H9 (cell line): ENCODE results near the gene RNF217. TPM values are rescaled to one million over a fixed set of nuclear protein-coding genes. Genes with fewer than 3 reads are reported as not detected.
A peak's percentile ranks its signal among the peaks of the same experiment; 100 is the strongest.

ENCODE experiments used
- DNase-seq: peaks from one replicate; pipeline ENCODE4 v3.0.0-alpha.2; 2017
- H2AFZ ChIP-seq: one replicate; pipeline ENCODE4 v1.6.1; 2013; ENCODE audit warnings: mild to moderate bottlenecking, low read length, control low read depth, moderate library complexity
- H2AK5ac ChIP-seq: 2 replicates; pipeline ENCODE4 v1.6.1; 2013; ENCODE audit warnings: low read length, control low read depth, mixed read lengths; ENCODE audit not compliant: insufficient read length
- H2BK120ac ChIP-seq: one replicate; pipeline ENCODE4 v1.6.1; 2013; ENCODE audit warnings: low read depth, mild to moderate bottlenecking, low read length, control low read depth, inconsistent platforms; ENCODE audit not compliant: poor library complexity, severe bottlenecking
- H2BK12ac ChIP-seq: 2 replicates; pipeline ENCODE4 v1.6.1; 2013; ENCODE audit warnings: low read length, control low read depth, mixed read lengths, low read depth; ENCODE audit not compliant: insufficient read length
- H2BK15ac ChIP-seq: 2 replicates; pipeline ENCODE4 v1.6.1; 2013; ENCODE audit warnings: low read depth, low read length, control low read depth
- H2BK20ac ChIP-seq: one replicate; pipeline ENCODE4 v1.6.1; 2013; ENCODE audit warnings: low read depth, mild to moderate bottlenecking, low read length, control low read depth, inconsistent platforms; ENCODE audit not compliant: poor library complexity, severe bottlenecking
- H2BK5ac ChIP-seq: 2 replicates; pipeline ENCODE4 v1.6.1; 2013; ENCODE audit warnings: low read length, control low read depth, mixed read lengths; ENCODE audit not compliant: insufficient read length
- H3K14ac ChIP-seq: 2 replicates; pipeline ENCODE4 v1.6.1; 2013; ENCODE audit warnings: low read length, control low read depth; ENCODE audit not compliant: insufficient read depth
- H3K18ac ChIP-seq: 2 replicates; pipeline ENCODE4 v1.6.1; 2013; ENCODE audit warnings: low read depth, mild to moderate bottlenecking, mixed read lengths, low read length, control low read depth; ENCODE audit not compliant: insufficient read length
- H3K23ac ChIP-seq: 2 replicates; pipeline ENCODE4 v1.6.1; 2013; ENCODE audit warnings: low read length, control low read depth, mixed read lengths, low read depth; ENCODE audit not compliant: insufficient read length
- H3K23me2 ChIP-seq: 2 replicates; pipeline ENCODE4 v1.6.1; 2013; ENCODE audit warnings: low read depth, mild to moderate bottlenecking, mixed read lengths, low read length, control low read depth; ENCODE audit not compliant: insufficient read length, poor library complexity, severe bottlenecking
- H3K27ac ChIP-seq: 2 replicates; pipeline ENCODE4 v1.5.1; 2013; ENCODE audit warnings: low read length, control low read depth, mixed read lengths, low read depth; ENCODE audit not compliant: insufficient read length
- H3K27me3 ChIP-seq: 2 replicates; pipeline ENCODE4 v1.6.1; 2013; ENCODE audit warnings: low read length, control low read depth, inconsistent platforms; ENCODE audit not compliant: insufficient read depth
- H3K4ac ChIP-seq: 2 replicates; pipeline ENCODE4 v1.6.1; 2013; ENCODE audit warnings: low read depth, mild to moderate bottlenecking, control low read depth, inconsistent platforms, low read length, moderate library complexity
- H3K4me1 ChIP-seq: 2 replicates; pipeline ENCODE4 v1.6.1; 2013; ENCODE audit warnings: low read length, control low read depth, inconsistent platforms; ENCODE audit not compliant: insufficient read depth
- H3K4me2 ChIP-seq: 2 replicates; pipeline ENCODE4 v1.6.1; 2013; ENCODE audit warnings: low read length, control low read depth, mixed read lengths; ENCODE audit not compliant: insufficient read length, insufficient read depth
- H3K56ac ChIP-seq: 2 replicates; pipeline ENCODE4 v1.6.1; 2013; ENCODE audit warnings: low read depth, mild to moderate bottlenecking, mixed read lengths, low read length, control low read depth; ENCODE audit not compliant: insufficient read length
- H3K79me1 ChIP-seq: 2 replicates; pipeline ENCODE4 v1.6.1; 2013; ENCODE audit warnings: low read depth, mild to moderate bottlenecking, moderate library complexity, low read length, control low read depth, inconsistent platforms; ENCODE audit not compliant: insufficient read depth, poor library complexity, severe bottlenecking
- H3K79me2 ChIP-seq: 2 replicates; pipeline ENCODE4 v1.6.1; 2013; ENCODE audit warnings: low read length, control low read depth, inconsistent platforms; ENCODE audit not compliant: insufficient read depth
- H3K9ac ChIP-seq: 2 replicates; pipeline ENCODE4 v1.6.1; 2013; ENCODE audit warnings: low read length, control low read depth, mixed read lengths; ENCODE audit not compliant: insufficient read length; ENCODE audit errors: extremely low read depth
- H3K9me3 ChIP-seq: one replicate; pipeline ENCODE4 v1.6.1; 2013; ENCODE audit warnings: low read depth, low read length, inconsistent platforms; ENCODE audit not compliant: control insufficient read depth
- H3T11ph ChIP-seq: one replicate; pipeline ENCODE4 v1.6.1; 2013; ENCODE audit warnings: mild to moderate bottlenecking, low read length, control low read depth, inconsistent platforms
- H4K20me1 ChIP-seq: one replicate; pipeline ENCODE4 v1.6.1; 2013; ENCODE audit not compliant: control insufficient read depth, insufficient read length, insufficient read depth
- H4K5ac ChIP-seq: 2 replicates; pipeline ENCODE4 v1.6.1; 2013; ENCODE audit warnings: low read depth, mild to moderate bottlenecking, mixed read lengths, low read length, control low read depth; ENCODE audit not compliant: insufficient read length
- H4K8ac ChIP-seq: replicated peaks from 2 replicates; pipeline ENCODE4 v1.6.1; 2013; ENCODE audit warnings: low read length, control low read depth, mixed read lengths, low read depth; ENCODE audit not compliant: insufficient read length
- H4K91ac ChIP-seq: 2 replicates; pipeline ENCODE4 v1.6.1; 2013; ENCODE audit warnings: low read depth, mild to moderate bottlenecking, moderate library complexity, mixed read lengths, low read length, control low read depth; ENCODE audit not compliant: insufficient read length
- H3K27ac Mint-ChIP-seq, 3 experiments: 2 replicates in 2 of 3; 3 replicates in 1 of 3; pipeline ENCODE4 v1.8.0; 2020 to 2021; ENCODE audit warnings: mixed read lengths in 3 of 3, mild to moderate bottlenecking in 1 of 3, moderate library complexity in 1 of 3
- H3K27me3 Mint-ChIP-seq: 2 replicates; pipeline ENCODE4 v1.8.0; 2021; ENCODE audit warnings: low read depth, mild to moderate bottlenecking, moderate library complexity, mixed read lengths
- H3K36me3 Mint-ChIP-seq, 3 experiments: 2 replicates in 2 of 3; 3 replicates in 1 of 3; pipeline ENCODE4 v1.8.0; 2020 to 2021; ENCODE audit warnings: low read depth in 3 of 3, mixed read lengths in 3 of 3; ENCODE audit not compliant: insufficient read depth in 1 of 3
- H3K4me1 Mint-ChIP-seq, 2 experiments: 2 replicates each; pipeline ENCODE4 v1.8.0; 2020; ENCODE audit warnings: mixed read lengths in 2 of 2
- H3K4me3 Mint-ChIP-seq, 2 experiments: 2 replicates in 1 of 2; 3 replicates in 1 of 2; pipeline ENCODE4 v1.8.0; 2020 to 2021; ENCODE audit warnings: mild to moderate bottlenecking in 2 of 2, mixed read lengths in 2 of 2, moderate library complexity in 1 of 2
- H3K9me3 Mint-ChIP-seq, 2 experiments: 2 replicates in 1 of 2; 3 replicates in 1 of 2; pipeline ENCODE4 v1.8.0; 2020; ENCODE audit warnings: mild to moderate bottlenecking in 2 of 2, mixed read lengths in 2 of 2, moderate library complexity in 1 of 2
- WGBS: extraction: QIAGEN DNeasy Blood & Tissue Kit; methylation state at CpG from one replicate; pipeline ENCODE4 v1.1.7; 2013; ENCODE audit warnings: missing lambda C conversion rate, low lambda C conversion rate, mixed read lengths; ENCODE audit not compliant: insufficient read length; ENCODE audit errors: extremely low coverage; 5-methylcytosine and 5-hydroxymethylcytosine counted together
- total RNA-seq: library from RNA; stranded (reverse); gene quantifications from 2 replicates; pipeline ENCODE4 v1.2.1, GENCODE V29; 2021
- TF ChIP-seq, protein P1 (sequence below): fragments of 200-600 bp; sonication (generic); conservative IDR thresholded peaks from 3 replicates; pipeline ENCODE4 v1.8.0; 2021; ENCODE audit warnings: antibody characterized with exemption, mild to moderate bottlenecking

RNF217 gene
- total RNA-seq, 1 experiment from 2014 or later: 9.6 TPM

DNA sequence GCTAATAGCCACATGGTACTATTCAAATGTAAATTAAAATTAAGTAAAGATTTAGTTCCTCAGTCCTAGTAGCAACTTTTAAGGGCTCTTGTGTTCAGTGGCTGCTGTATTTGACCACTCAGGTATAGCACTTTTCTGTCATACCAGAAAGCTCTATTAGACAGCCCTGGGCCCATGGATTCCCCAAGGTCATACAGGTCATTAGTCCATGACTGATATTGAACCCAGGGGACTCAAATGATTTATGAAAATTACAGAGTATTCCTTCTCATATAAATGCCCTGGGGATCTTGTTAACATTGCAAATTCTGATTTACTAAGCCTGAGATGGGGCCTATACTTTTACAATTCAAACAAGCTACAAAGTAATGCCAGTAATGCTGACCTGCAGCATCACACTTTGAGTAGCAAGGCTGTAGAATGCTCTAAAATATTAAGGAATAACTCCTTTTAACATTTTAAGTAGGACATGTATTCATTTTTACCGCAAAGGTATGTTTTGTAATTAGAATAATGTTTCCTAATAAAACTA lies 29.6 kb downstream of the RNF217 start:
- no peak overlapping the region for H2BK20ac ChIP-seq
- no peak overlapping the region for H3K4me2 ChIP-seq
- H3K4ac ChIP-seq: no peak overlapping the region
- no peak overlapping the region for H3K18ac ChIP-seq
- no peak overlapping the region for H3K27ac ChIP-seq
- H3K27me3 ChIP-seq: no peaks in the 10 kb centered on the region
- H3K27ac Mint-ChIP-seq: 0 out of 7 replicates have a peak overlapping the region, but pooled peaks of 1 of the 3 experiments have one; percentile 16
- no peaks in the 10 kb centered on the region for H3K79me2 ChIP-seq
- H2BK12ac ChIP-seq: no peak overlapping the region
- no peak overlapping the region for H3K23ac ChIP-seq
- no peak overlapping the region for H2BK5ac ChIP-seq
- H2AFZ ChIP-seq: no peak overlapping the region
- no peak overlapping the region for H2BK15ac ChIP-seq
- no peaks in the 10 kb centered on the region for H3K9me3 ChIP-seq
- TF ChIP-seq, protein P1, sequence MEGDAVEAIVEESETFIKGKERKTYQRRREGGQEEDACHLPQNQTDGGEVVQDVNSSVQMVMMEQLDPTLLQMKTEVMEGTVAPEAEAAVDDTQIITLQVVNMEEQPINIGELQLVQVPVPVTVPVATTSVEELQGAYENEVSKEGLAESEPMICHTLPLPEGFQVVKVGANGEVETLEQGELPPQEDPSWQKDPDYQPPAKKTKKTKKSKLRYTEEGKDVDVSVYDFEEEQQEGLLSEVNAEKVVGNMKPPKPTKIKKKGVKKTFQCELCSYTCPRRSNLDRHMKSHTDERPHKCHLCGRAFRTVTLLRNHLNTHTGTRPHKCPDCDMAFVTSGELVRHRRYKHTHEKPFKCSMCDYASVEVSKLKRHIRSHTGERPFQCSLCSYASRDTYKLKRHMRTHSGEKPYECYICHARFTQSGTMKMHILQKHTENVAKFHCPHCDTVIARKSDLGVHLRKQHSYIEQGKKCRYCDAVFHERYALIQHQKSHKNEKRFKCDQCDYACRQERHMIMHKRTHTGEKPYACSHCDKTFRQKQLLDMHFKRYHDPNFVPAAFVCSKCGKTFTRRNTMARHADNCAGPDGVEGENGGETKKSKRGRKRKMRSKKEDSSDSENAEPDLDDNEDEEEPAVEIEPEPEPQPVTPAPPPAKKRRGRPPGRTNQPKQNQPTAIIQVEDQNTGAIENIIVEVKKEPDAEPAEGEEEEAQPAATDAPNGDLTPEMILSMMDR: no peak
- H3K14ac ChIP-seq: no peak overlapping the region
- H4K5ac ChIP-seq: no peak overlapping the region
- no CpG with 5 or more reads among the region's 1 CpG for WGBS
- H3K56ac ChIP-seq: no peak overlapping the region
- H4K20me1 ChIP-seq: no peaks in the 10 kb centered on the region
- peaks cover 8% of the 10 kb centered on the region in 2 experiments for H3K4me1 Mint-ChIP-seq
- no peak overlapping the region for H3K4me3 Mint-ChIP-seq
- H4K91ac ChIP-seq: no peak overlapping the region
- H3T11ph ChIP-seq: no peak overlapping the region
- H4K8ac ChIP-seq: no peak overlapping the region
- H2BK120ac ChIP-seq: no peak overlapping the region
- H3K27me3 Mint-ChIP-seq: no peaks in the 10 kb centered on the region
- H3K36me3 Mint-ChIP-seq: peaks cover 3 to 11% (median 3%) of the 10 kb centered on the region in 3 experiments; a peak in 6 of 7 replicates
- DNase-seq: no peak
- H2AK5ac ChIP-seq: no peak overlapping the region
- H3K79me1 ChIP-seq: peaks cover 2% of the 10 kb centered on the region
- no peaks in the 10 kb centered on the region for H3K4me1 ChIP-seq
- H3K9me3 Mint-ChIP-seq: no peaks in the 10 kb centered on the region
- H3K9ac ChIP-seq: no peak overlapping the region
- no peaks in the 10 kb centered on the region for H3K23me2 ChIP-seq
